Umbilical cord (tissue), 2 donors: ENCODE results near the gene GRIA1. TPM values are rescaled to one million over a fixed set of nuclear protein-coding genes. Genes with fewer than 3 reads are reported as not detected.
"Not testable (repeated sequence)": the region's sequence is repeated elsewhere in the genome, so short reads cannot be mapped to it uniquely, and the experiment has no call there.

Experiments
- DNase-seq: peaks from one replicate; pipeline ENCODE4 v3.0.0-alpha.2; 2015; ENCODE audit warnings: low spot score
- total RNA-seq: library from RNA; depleted of rRNA; stranded (reverse); fragments of >200 nt; gene quantifications from one replicate; pipeline ENCODE4 v1.2.3, GENCODE V29; 2014; ENCODE audit warnings: low replicate concordance; ENCODE audit not compliant: insufficient read depth

GRIA1 gene
- total RNA-seq, 1 donor from 2014 or later = 0.72 TPM

DNA sequence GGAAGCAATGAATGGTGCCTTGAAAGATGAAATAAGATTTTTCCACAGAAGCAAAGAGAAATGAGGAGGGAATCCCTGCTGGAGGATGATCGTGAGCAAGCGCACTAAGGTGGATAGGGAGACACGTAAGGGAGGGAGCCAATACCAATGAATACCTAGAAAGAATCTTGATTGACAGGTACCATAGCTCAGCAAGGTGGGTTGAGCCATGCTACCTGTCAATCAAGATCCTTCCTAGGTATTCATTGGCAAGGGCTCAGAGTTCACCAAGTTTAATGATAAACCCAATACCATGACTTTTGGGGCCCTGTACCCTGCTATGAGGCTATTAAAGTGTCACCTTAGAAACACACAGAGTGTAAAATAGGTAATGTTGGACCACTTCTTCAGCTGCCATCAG lies 226.8 kb downstream of the GRIA1 start:
- no peak for DNase-seq

DNA sequence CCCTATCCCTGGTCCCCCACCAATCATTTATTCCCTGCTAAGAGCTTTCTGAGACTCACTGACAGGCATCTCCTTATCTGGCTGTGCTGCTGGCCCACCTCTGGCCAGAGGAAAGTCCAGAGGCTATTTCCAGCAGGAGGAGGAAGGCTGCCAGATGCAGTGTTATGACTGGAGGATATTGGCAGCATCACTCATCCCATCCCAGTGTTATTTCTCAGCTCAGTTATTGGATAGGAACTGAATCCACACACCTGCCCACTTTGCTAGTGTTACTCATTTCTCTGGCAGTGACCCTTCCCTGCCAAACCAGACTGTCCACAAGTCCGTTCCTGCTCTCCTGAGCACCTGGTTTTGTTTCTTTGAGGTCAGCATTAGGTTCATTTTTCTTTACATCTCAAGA lies 228.2 kb downstream of the GRIA1 start:
- no peak for DNase-seq

DNA sequence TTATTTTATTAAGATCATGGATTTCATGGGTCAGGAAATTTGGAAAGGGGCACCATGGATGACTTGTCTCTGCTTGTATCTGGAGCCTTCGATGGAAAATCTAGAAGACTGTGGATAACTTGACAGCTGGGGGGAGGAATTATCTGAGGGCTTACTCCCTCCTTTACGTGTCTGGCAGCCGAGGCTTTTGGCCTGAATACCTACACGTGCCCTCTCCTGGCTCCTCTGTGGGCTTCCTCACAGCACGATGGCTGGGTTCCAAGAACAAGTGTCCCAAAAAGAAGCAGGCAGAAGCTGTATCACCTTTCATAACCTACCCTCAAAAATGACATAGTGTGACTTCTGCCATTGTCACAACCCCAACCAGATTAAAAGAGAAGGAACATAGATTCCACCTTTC lies 228.9 kb downstream of the GRIA1 start:
- DNase-seq = no peak

DNA sequence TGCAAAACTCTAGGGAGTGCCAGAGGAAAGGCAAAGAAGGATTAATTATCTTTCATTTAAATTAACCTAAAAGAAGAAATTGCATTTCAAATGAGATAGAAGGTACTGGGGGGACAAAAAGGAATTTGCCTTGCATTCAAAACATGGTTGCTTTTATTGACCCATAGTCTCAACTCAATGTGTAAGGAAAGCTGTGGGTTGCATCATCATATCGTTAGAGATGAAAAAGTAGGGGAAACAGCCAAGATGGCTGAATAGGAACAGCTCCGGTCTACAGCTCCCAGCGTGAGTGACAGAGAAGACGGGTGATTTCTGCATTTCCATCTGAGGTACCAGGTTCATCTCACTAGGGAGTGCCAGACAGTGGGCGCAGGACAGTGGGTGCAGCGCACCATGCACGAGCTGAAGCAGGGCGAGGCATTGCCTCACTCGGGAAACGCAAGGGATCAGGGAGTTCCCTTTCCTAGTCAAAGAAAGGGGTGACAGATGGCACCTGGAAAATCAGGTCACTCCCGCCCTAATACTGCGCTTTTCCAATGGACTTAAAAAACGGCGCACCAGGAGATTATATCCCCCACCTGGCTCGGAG lies 232.6 kb downstream of the GRIA1 start:
- DNase-seq = not testable (repeated sequence)

DNA sequence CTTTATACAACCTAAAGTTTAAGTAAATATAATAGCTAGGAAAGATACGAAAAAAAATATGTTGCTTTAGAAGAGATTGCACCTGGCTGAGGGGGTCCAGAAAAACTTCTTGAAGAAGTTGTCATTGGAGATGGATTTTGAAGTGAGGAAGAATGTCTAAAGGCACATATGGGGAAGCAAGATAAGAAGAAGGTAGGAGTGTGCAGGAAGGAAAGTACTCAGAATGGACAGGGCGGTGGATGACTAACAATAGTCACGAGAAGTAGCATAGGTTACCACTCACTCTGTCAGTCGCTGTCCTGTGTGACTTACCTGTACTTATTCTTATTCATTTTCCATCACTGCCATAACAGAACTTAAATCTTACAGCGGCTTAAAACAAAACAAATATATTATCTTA lies 251.6 kb downstream of the GRIA1 start:
- DNase-seq = no peak

DNA sequence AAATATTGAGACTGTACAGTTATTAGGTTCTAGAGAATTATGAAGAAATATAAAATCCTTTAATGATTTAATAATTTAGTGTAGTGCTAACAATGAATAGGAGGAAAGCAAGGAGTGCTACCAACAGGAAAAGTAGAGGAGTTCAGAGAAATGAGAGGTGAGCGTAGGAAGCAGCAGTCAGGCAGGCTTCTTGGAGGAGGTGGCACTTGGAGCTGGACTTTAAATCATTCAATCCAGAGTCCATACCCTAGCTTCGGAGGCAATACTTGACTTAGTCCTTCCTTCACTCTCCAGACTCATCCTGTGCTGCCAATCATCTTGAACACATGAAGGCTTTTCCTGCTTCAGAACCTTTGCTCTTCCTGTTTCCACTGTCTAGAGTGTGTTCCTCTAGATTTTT lies 254.3 kb downstream of the GRIA1 start:
- DNase-seq = no peak

DNA sequence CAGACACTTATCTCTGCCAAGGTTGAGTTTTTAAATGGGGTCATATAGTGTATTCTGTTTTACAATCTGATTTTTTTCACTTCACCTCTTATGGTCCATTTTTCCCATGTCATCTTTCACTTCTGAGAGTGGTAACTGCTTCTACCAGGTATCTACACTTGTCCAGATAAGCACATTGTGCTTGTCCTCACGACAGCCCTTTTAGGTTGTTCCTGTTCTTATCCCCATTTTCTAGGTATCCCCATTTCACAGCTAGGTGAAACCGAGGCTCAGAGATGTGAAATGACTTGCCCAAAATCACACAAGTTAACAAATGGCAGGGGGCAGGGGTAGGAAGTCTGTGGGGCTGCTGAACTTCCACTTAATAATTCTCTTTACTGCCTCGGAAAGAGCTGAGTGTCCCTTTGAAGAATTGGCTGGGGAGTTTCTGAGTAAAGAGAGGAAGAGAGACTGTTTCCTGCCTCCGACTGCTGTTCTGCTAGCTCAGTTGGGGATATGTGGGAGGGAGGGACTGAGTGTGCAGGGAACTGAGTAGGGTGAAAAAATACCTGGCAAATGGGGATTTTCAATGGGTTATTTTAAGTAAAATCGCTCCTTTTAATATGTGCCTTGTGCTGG lies 255.4 kb downstream of the GRIA1 start:
- no peak for DNase-seq

DNA sequence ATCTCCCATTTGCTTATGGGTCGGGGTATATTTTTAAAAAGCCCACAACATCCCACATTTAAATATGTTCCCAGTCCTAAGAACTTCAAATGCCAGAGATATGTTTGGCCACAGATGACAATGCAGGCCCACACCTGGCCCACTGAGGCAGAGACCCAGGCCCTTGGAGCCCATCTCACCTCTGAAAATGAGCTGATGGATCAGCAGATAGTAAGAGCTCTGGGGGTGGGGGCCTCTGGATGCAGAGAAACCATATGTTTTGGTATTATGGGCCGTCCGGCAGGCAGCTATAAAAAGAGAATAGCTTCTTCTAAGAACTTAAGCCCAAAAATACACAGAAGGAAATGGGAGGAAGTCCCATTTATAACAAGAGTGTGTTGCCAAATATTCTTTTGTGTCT lies 256.0 kb downstream of the GRIA1 start:
- no peak for DNase-seq

DNA sequence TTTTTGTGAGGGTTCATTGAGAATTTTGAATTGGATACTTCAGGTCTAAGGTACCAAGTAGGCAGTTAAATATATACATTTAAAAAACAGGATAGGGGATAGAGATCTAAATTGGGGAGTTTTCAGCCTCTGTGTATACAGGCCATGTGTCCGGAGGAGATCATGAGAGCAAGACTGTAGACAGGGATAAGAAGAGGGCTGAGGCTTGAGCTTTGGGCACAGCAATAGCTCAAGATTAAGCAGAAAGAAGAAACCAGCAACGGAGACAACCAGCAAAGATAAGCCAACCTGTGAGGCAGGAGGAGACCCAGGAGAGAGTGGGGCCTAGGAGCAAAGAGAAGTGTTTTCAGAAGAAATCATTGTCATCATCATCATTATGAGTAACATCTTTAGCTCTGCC lies 258.4 kb downstream of the GRIA1 start:
- no peak for DNase-seq

DNA sequence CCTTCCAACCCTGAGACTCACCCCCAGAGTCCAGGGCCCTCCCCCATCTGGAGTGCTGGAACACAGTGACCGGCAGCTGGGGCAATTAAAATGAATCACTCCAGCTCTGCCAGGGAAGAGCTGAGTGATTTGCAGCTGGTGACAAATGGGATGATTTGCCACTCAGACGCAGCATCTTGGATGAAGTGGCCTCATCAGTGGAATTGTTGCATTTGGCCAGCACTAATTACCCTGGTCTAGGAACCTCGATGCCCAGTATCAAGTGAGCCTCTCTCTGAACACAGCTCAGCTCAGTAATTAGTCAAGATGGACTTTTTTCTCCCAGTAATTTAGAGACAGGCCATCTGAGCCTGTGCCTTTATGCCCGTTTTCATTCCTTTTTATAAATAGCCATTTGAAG lies 259.5 kb downstream of the GRIA1 start:
- DNase-seq = no peak

DNA sequence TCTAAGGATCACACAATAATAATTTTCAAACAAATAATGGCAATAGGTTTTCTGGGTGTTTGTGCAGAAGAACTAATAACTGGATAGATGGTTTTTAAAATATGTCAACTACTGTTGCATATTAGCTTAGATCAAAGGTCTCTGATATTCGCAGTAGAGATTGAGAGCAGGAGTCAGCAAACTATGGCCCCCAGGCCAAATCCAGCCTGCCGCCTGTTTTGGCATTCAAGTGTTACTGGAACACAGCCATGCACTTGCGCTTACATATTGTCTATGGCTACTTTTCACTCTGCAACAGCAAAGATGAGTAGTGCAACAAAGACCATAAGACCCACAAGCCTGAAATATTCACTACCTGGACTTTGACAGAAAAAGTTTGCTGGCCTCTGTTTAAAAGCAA lies 260.8 kb downstream of the GRIA1 start:
- no peak for DNase-seq

DNA sequence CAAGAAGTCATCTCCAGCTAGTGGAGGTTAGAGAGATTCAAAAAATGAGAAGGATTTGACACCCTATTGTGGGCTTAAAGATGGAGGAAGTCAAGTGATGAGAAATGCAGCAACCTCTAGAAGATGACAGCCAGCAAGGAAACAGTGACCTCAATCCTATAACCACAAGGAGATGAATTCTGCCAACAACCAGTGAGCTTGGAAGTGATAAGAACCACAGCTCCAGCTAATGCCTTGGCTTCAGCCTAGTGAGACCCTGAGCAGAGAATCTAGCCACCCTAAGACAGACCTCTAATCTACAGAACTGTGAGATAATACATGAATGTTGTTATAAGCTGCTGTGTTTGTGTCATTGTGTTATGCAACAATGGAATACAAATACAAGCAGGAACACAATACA lies 262.4 kb downstream of the GRIA1 start:
- DNase-seq = no peak

DNA sequence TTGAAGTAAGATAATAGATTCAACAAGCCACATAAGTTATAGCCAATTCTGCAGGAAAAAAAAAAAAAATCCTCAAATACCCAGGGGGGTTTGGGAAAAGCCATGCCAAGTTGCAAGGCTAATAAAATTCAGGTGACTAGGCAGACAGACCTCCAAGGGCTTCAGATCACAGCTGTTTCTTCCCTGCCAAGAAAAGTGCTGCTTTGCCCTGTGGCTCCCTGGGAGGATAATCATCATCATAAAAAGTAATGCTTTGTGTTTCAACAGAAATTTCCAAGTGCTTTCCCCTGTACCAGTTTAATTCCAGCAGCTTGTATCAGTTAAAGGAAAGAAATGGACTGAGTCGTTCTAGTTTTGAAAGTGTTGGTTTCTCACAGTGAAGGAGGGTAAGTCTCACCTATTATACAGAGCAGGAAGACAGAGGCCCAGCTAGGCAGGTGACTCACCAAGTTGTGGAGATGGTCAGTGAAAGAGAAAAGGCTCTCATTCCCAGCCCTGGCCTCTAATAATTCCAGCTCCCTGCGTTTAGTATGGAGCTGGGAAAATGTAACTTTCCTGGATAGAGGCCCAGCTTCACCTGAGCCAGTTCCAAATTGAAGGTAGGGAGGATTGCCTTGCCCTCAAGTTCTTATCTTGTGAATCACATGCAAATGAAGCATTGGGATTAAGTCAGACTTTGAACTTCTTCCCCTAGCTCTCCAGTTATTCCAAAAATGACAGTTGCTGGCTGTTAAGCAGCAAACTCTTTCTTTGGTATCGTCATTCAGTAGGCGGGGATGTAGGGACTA lies 263.4 kb downstream of the GRIA1 start:
- DNase-seq = no peak

DNA sequence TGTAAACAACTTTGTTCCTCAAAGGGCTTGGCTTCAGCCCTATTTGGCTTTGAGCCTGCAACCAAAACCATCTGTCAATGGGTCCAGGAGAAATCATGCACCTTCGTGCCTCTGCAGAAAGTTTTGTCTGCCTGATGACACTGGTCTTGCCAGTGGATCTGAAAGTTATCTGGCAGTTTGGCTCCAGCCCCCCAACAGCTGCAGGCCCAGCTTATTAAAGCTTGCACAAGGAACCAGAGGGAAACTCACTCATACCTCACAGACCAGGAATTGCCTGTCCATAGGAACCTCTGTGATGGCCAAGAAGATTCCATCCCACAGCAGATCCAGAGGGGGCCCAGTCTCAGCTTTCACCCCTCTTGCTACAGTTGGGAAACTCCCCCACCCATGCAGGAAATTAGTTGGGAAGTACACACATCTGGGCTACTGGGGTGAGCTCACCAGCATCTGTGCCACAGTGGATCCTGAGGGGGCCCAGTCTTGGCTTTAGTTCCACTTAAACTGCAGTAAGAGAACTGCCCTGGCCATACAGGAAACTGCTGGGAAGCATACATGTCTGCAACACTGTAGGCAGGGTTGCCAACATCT lies 265.5 kb downstream of the GRIA1 start:
- no peak for DNase-seq

DNA sequence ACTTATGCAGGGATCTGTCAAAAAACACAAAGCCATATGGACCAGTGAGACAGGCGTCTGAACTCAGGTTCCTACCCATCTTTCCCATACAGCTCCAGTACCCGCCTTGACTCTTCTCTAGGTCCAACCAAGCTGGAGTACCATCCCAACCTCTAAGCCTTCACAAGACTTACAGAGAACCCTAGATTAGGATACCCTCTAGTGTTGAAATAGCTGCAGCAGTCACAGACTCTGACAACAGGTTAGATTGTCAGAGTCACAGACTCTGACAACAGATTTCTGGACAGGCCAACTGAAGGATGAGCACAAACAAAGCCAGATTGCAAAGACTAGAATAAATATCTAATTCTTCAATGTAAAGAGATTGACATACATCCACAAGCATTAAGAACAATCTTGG lies 266.1 kb downstream of the GRIA1 start:
- DNase-seq = no peak

DNA sequence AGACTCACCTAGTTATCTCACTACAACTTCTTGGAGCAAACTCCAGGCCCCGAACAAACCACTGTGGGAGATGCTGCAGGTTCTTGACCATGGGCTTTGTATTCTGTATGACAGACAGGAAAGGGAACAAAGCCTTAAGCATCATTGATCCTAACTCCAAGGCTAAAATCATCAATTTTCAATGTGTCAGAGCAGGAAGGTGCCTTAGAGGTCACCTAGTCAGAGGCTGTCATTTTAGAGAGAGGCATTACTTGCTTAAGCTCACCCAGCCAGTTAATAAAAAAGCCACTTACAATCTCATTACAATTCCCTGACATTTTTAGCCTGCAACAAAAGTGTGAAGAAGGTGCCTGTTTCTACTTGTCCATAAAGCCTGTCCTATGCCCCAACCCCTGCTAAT lies 275.5 kb downstream of the GRIA1 start:
- no peak for DNase-seq

DNA sequence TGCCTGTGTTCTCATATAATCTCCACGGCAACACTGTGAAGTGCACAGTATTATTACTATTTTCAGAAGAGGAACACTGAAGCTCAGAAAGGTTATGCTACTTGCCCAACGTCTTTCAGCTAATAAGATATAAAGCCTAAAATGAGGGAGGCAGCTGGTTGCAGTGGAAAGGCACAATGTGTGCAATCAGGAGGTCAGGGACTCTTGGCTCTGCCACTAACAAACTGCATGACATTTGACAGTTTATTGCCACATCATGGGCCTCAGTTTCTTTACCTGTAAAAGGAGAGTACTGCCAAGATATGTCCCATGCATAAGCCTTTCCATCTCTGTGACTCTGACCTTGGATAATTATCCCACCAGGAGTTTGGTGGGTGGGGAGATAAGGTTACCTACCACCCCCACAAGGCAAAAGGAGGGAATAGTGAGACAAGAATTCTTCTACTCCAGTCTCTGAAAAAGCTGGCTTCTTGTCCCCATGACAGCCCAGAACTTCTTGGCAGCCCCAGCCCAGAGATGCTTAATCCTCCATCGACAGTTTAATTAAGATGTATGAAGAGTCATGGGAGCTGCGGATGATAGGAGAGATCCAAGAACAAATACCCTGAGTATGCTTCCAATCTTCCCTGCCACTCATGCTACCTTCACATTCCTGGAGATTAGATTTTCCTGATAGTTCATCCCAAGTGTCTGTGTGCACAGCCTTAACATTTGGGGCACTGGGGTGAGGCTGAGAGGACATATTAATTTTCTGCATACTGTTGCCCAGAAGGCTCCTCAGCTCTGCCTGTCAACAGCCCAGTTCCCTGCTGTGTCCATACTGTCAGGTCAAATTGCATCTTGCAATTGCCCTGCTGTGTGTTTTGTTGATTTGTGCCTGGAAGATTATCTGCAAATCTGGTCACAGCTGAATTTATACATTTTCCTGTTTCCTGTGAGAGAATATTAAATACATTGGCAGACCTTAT lies 277.0 kb downstream of the GRIA1 start:
- no peak for DNase-seq

DNA sequence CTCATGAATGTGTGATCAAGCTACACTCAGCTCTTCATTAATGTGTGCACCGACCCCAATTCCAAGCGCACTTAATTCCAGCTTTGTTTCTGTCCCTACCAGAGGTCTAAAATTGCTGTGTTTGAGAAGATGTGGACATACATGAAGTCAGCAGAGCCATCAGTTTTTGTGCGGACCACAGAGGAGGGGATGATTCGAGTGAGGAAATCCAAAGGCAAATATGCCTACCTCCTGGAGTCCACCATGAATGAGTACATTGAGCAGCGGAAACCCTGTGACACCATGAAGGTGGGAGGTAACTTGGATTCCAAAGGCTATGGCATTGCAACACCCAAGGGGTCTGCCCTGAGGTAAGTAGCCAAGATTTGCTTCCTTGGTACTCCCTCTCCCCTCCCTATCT lies 279.6 kb downstream of the GRIA1 start:
- DNase-seq = no peak

DNA sequence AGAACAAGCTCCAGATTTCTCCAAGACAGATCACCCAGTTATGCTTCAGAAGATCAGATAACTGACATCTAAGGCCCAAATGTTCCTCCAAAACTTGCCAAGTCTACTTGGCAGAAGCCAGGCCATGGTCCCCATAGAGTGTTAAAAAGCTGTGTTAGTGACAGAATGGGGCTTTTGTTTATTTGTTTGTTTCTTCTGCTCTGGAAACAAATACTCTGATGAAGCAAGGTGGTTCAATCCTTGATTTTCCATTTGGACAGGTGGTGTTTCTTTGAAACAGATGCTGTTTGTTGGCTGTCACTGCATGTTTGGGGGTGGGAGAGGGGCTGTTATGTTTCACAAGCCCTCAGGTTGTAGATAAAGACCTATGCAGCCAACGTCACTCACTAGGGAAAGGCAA lies 284.2 kb downstream of the GRIA1 start:
- DNase-seq = no peak

DNA sequence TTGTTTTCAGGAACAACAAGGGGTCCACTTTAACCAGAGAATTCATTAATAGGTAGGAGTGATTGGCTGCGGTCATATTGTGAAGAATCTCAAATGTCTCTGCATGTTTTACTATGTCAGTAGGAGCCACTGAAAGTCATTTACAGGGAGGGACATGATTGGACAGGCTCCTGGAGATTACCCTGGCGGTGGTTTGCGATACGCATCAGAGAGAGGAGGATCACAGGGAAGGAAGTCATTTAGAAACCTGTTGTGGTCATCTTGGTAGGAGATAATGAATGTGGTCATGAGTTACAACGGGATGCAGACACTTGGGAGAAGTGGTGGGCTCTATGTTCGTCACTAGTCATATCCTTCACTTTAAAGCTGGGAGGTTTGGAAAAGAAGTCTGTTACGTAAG lies 285.5 kb downstream of the GRIA1 start:
- no peak for DNase-seq

DNA sequence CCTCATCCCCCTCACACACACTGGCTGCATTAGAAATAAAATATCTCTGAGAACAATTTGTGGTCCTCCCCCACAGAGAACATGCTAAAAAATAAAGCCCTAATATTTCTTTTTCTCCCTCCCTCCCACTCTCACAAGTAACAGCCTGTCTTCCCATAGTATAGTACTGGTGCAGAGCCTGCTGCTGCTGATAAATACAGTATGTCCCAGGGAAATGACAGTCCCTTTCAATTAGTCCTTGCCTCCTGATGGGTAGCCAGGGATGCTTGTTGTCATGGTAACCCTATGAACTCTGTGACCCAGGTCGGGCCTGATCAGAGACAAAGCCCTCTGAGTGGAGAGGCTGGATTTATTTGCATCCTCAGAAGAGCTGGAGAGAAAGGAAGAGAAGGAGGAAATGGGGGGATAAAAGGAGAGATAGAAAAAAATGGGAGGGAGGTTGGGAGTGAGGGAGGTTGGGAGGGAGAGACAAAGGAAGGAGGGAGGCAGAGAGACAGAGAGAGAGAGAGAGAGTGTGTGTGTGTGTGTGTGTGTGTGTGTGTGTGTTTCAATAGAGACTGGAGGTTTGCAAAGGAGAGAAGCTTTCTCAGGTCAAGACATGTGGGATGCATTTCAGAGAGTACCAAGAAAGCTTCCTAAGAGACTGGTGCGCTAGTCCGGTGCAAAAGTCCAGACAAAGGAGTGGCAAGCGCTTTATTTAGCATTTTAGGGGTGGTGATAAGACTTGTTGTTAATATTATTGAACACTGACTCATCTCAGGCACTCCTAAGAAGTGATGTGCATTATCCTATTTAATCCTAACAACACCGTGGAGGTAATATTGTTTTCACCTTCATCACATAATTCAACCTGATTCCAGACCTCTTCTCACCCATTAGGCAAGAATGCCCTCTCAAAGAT lies 287.5 kb downstream of the GRIA1 start:
- no peak for DNase-seq
